Neural progenitor cell (in vitro differentiated cells): ENCODE measurements around the gene HKDC1. TPM values are rescaled to one million over a fixed set of nuclear protein-coding genes. Genes with fewer than 3 reads are reported as not detected.

Source experiments
- DNase-seq: peaks from one replicate; pipeline ENCODE4 v3.0.0-alpha.2; 2016; ENCODE audit warnings: low spot score
- H2AFZ ChIP-seq: fragments of 200-600 bp; sonication (generic); replicated peaks from 2 replicates; pipeline ENCODE4 v1.6.1; 2016; ENCODE audit warnings: antibody characterized with exemption
- H3F3A ChIP-seq: fragments of 200-600 bp; sonication (generic); 2 replicates; pipeline ENCODE4 v1.6.1; 2016; ENCODE audit warnings: antibody characterized with exemption, low read depth
- H3K27ac ChIP-seq: fragments of 200-600 bp; sonication (generic); 2 replicates; pipeline ENCODE4 v1.5.1; 2016; ENCODE audit warnings: mild to moderate bottlenecking
- H3K27me3 ChIP-seq: fragments of 200-600 bp; sonication (generic); 2 replicates; pipeline ENCODE4 v1.6.1; 2016; ENCODE audit warnings: mild to moderate bottlenecking, moderate library complexity
- H3K36me3 ChIP-seq: fragments of 200-600 bp; sonication (generic); 2 replicates; pipeline ENCODE4 v1.5.1; 2016
- H3K4me1 ChIP-seq: fragments of 200-600 bp; sonication (generic); 2 replicates; pipeline ENCODE4 v1.6.1; 2016; ENCODE audit warnings: mixed run types
- H3K4me2 ChIP-seq: fragments of 200-600 bp; sonication (generic); 2 replicates; pipeline ENCODE4 v1.6.1; 2016
- H3K4me3 ChIP-seq: fragments of 200-600 bp; sonication (generic); 2 replicates; pipeline ENCODE4 v1.5.1; 2016
- H3K79me2 ChIP-seq: fragments of 200-600 bp; sonication (generic); 2 replicates; pipeline ENCODE4 v1.6.1; 2016; ENCODE audit warnings: low read depth
- H3K9ac ChIP-seq: fragments of 200-600 bp; sonication (generic); 2 replicates; pipeline ENCODE4 v1.6.1; 2016
- H3K9me3 ChIP-seq: fragments of 200-600 bp; sonication (generic); 2 replicates; pipeline ENCODE4 v1.5.1; 2016; ENCODE audit warnings: low read depth
- H4K20me1 ChIP-seq: fragments of 200-600 bp; sonication (generic); 2 replicates; pipeline ENCODE4 v1.6.1; 2016; ENCODE audit warnings: low read depth
- H3K27ac Mint-ChIP-seq: 3 replicates; pipeline ENCODE4 v1.8.0; 2021; ENCODE audit warnings: mixed read lengths
- H3K27me3 Mint-ChIP-seq: 2 replicates; pipeline ENCODE4 v1.8.0; 2022; ENCODE audit warnings: low read depth, mild to moderate bottlenecking, inconsistent platforms, moderate library complexity, mixed read lengths; ENCODE audit not compliant: insufficient read depth
- H3K36me3 Mint-ChIP-seq: 3 replicates; pipeline ENCODE4 v1.8.0; 2021; ENCODE audit warnings: mixed read lengths
- H3K4me1 Mint-ChIP-seq: 3 replicates; pipeline ENCODE4 v1.8.0; 2021; ENCODE audit warnings: mixed read lengths
- H3K4me3 Mint-ChIP-seq: 3 replicates; pipeline ENCODE4 v1.8.0; 2021; ENCODE audit warnings: mild to moderate bottlenecking, moderate library complexity, mixed read lengths
- H3K9me3 Mint-ChIP-seq: 3 replicates; pipeline ENCODE4 v1.8.0; 2020; ENCODE audit warnings: mixed read lengths
- EZH2 ChIP-seq: fragments of 200-600 bp; sonication (generic); IDR thresholded peaks from 2 replicates; pipeline ENCODE4 v1.6.1; 2017; ENCODE audit warnings: antibody characterized with exemption, mild to moderate bottlenecking, moderate library complexity
- EZH2phosphoT487 ChIP-seq: fragments of 200-600 bp; sonication (generic); IDR thresholded peaks from 2 replicates; pipeline ENCODE4 v1.6.1; 2017; ENCODE audit warnings: antibody characterized with exemption
- total RNA-seq: library from RNA; depleted of rRNA; stranded (reverse); fragments of >200 nt; gene quantifications from 2 replicates; pipeline ENCODE4 v1.2.3, GENCODE V29; 2015; ENCODE audit warnings: low replicate concordance
- TF ChIP-seq, protein P1 (sequence below): fragments of 200-600 bp; sonication (generic); IDR thresholded peaks from 2 replicates; pipeline ENCODE4 v1.5.1; 2017; ENCODE audit warnings: antibody characterized with exemption, mild to moderate bottlenecking

Gene HKDC1
- total RNA-seq, 1 donor from 2014 or later = 0.30 TPM

- no peak overlapping the region for H2AFZ ChIP-seq
- Mint-ChIP-seq H3K9me3 (no peaks in the 10 kb centered on the region), H3K27ac (no peak overlapping the region), H3K27me3 (peaks cover 9% of the 10 kb centered on the region), H3K36me3 (no peaks in the 10 kb centered on the region), H3K4me3 (no peak overlapping the region), H3K4me1 (peaks cover 31% of the 10 kb centered on the region)
- H3K9ac ChIP-seq = no peak overlapping the region
- H3K27me3 ChIP-seq = no peaks in the 10 kb centered on the region
- H3K4me3 ChIP-seq = no peak overlapping the region
- H3K4me2 ChIP-seq = no peak overlapping the region
- TF ChIP-seq EZH2 (no peak), EZH2phosphoT487 (no peak)
- TF ChIP-seq, protein P1, sequence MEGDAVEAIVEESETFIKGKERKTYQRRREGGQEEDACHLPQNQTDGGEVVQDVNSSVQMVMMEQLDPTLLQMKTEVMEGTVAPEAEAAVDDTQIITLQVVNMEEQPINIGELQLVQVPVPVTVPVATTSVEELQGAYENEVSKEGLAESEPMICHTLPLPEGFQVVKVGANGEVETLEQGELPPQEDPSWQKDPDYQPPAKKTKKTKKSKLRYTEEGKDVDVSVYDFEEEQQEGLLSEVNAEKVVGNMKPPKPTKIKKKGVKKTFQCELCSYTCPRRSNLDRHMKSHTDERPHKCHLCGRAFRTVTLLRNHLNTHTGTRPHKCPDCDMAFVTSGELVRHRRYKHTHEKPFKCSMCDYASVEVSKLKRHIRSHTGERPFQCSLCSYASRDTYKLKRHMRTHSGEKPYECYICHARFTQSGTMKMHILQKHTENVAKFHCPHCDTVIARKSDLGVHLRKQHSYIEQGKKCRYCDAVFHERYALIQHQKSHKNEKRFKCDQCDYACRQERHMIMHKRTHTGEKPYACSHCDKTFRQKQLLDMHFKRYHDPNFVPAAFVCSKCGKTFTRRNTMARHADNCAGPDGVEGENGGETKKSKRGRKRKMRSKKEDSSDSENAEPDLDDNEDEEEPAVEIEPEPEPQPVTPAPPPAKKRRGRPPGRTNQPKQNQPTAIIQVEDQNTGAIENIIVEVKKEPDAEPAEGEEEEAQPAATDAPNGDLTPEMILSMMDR = no peak
- H3F3A ChIP-seq = no peaks in the 10 kb centered on the region
- no peaks in the 10 kb centered on the region for H3K4me1 ChIP-seq
- no peaks in the 10 kb centered on the region for H4K20me1 ChIP-seq
- no peaks in the 10 kb centered on the region for H3K9me3 ChIP-seq
- H3K27ac ChIP-seq = no peak overlapping the region
- DNase-seq = no peak
- no peaks in the 10 kb centered on the region for H3K36me3 ChIP-seq
- no peaks in the 10 kb centered on the region for H3K79me2 ChIP-seq
Measured at GRCh38 chr10:69224862-69225657, 4.9 kb downstream of the HKDC1 start.

DNA sequence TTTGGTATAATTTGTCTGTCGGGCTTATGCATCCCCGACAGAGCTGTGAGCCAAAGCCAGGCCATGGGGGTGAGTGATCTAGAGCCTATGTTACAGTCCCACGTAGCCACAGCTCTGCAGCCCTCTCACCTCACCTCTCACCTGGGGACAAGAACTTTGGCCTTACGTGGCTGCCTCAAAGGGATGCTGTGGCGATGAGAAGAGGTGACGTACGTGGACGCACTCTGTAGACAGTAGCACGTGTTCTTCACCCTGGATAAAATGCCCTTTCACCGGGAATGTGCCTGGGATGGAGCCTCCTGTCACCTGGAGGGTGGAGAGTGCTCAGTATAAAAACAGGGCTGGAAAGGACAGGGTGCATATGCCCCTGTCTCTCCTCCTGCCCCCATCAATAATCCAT, 5.5 kb downstream of the HKDC1 start:
- Mint-ChIP-seq H3K36me3 (no peaks in the 10 kb centered on the region), H3K4me3 (no peak overlapping the region), H3K27ac (no peak overlapping the region), H3K27me3 (peaks cover 11% of the 10 kb centered on the region), H3K9me3 (no peaks in the 10 kb centered on the region), H3K4me1 (peaks cover 28% of the 10 kb centered on the region)
- H3F3A ChIP-seq = no peaks in the 10 kb centered on the region
- no peak overlapping the region for H3K27ac ChIP-seq
- H3K4me3 ChIP-seq = no peak overlapping the region
- TF ChIP-seq EZH2 = no peak
- TF ChIP-seq EZH2phosphoT487 = no peak
- TF ChIP-seq, protein P1 = no peak
- no peak overlapping the region for H2AFZ ChIP-seq
- no peaks in the 10 kb centered on the region for H4K20me1 ChIP-seq
- H3K36me3 ChIP-seq = no peaks in the 10 kb centered on the region
- H3K9me3 ChIP-seq = no peaks in the 10 kb centered on the region
- H3K27me3 ChIP-seq = no peaks in the 10 kb centered on the region
- H3K4me1 ChIP-seq = no peaks in the 10 kb centered on the region
- no peak overlapping the region for H3K4me2 ChIP-seq
- no peak for DNase-seq
- no peaks in the 10 kb centered on the region for H3K79me2 ChIP-seq
- no peak overlapping the region for H3K9ac ChIP-seq

GRCh38 chr10:69226919-69227450, 6.9 kb downstream of the HKDC1 start:
- no peak overlapping the region for H3K27ac Mint-ChIP-seq
- DNase-seq = no peak
- no peaks in the 10 kb centered on the region for H3K36me3 Mint-ChIP-seq
- no peak overlapping the region for H3K27ac ChIP-seq
- no peaks in the 10 kb centered on the region for H3K27me3 ChIP-seq
- no peaks in the 10 kb centered on the region for H3K79me2 ChIP-seq
- H4K20me1 ChIP-seq = no peaks in the 10 kb centered on the region
- TF ChIP-seq, protein P1 = no peak
- no peak for TF ChIP-seq EZH2
- no peak for TF ChIP-seq EZH2phosphoT487
- H3K9me3 ChIP-seq = no peaks in the 10 kb centered on the region
- H3K4me2 ChIP-seq = no peak overlapping the region
- peaks cover 33% of the 10 kb centered on the region for H3K4me1 Mint-ChIP-seq
- H3K4me1 ChIP-seq = no peaks in the 10 kb centered on the region
- no peaks in the 10 kb centered on the region for H3K9me3 Mint-ChIP-seq
- H3K4me3 Mint-ChIP-seq = no peak overlapping the region
- H3K9ac ChIP-seq = no peak overlapping the region
- H2AFZ ChIP-seq = no peak overlapping the region
- no peak overlapping the region for H3K4me3 ChIP-seq
- H3K36me3 ChIP-seq = no peaks in the 10 kb centered on the region
- peaks cover 9% of the 10 kb centered on the region for H3K27me3 Mint-ChIP-seq
- no peaks in the 10 kb centered on the region for H3F3A ChIP-seq
